ENCODE data around the gene TPR. TPM values are rescaled to one million over a fixed set of nuclear protein-coding genes. Genes with fewer than 3 reads are reported as not detected.

TPR gene
- total RNA-seq, 2 experiments from 2014 or later = 120 to 139 TPM

DNA sequence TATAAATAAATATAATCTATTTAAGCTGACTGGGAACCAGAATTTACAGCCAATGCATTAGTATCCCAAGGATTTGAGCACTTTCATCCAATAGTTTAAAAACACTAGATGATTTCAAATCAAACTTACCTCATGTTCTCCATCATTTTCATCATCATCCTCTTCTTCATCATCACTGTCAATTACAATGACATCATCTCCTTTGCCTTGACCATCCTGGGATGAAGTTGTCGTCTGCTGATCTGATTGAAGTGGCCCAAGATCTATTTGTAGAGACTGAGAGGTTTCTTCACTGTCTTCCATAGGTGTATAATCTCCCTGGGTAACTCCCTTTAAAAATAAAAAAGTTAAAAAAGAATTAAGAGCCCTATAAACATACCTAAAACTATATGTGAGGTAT, 47.7 kb downstream of the TPR start:
- H3K27me3 Mint-ChIP-seq = no peaks in the 10 kb centered on the region
- ATAC-seq (peak; percentile 27), DNase-seq (no peak)
- H3K4me3 Mint-ChIP-seq = no peak overlapping the region
- peaks cover 44% of the 10 kb centered on the region for H3K36me3 Mint-ChIP-seq (ENCODE audit: low read depth)
- intact Hi-C loops (cut with micrococcal nuclease) = no loop called here
- ChIA-PET CTCF (interaction anchor here (0.8 to 1.0 kb wide), 2 partner anchors 11 to 22 kb away, joined by 3 to 4 read pairs; no protein-coding TSS in a partner anchor), POLR2A (no interaction called here)
- peaks cover 8% of the 10 kb centered on the region for H3K4me1 Mint-ChIP-seq (ENCODE audit: low read depth)
- no peak overlapping the region for H3K27ac Mint-ChIP-seq
- TF ChIP-seq, protein P1, sequence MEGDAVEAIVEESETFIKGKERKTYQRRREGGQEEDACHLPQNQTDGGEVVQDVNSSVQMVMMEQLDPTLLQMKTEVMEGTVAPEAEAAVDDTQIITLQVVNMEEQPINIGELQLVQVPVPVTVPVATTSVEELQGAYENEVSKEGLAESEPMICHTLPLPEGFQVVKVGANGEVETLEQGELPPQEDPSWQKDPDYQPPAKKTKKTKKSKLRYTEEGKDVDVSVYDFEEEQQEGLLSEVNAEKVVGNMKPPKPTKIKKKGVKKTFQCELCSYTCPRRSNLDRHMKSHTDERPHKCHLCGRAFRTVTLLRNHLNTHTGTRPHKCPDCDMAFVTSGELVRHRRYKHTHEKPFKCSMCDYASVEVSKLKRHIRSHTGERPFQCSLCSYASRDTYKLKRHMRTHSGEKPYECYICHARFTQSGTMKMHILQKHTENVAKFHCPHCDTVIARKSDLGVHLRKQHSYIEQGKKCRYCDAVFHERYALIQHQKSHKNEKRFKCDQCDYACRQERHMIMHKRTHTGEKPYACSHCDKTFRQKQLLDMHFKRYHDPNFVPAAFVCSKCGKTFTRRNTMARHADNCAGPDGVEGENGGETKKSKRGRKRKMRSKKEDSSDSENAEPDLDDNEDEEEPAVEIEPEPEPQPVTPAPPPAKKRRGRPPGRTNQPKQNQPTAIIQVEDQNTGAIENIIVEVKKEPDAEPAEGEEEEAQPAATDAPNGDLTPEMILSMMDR (IDR thresholded peaks at IDR 0.05) = no peak
- H3K9me3 Mint-ChIP-seq = no peaks in the 10 kb centered on the region

DNA sequence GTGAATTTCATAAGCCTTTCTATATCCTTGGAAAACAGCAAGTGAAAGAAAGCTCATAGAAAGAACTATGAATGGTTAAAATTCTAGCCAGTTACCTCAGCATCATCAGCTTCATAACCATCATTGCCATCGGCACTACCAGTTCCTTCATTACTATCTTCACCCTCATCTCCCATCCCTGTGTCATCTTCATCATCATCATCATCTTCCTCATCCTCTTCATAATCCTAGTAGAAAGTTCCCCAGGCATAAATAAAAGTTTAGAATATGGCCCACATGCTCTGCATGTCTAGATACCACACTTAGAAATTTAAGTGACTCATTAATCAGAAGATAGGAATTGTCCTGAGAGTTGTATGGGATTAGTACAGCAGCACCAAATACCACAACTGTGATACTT, 49.0 kb downstream of the TPR start:
- Mint-ChIP-seq H3K36me3 (ENCODE audit: low read depth) (peaks cover 51% of the 10 kb centered on the region), H3K9me3 (no peaks in the 10 kb centered on the region), H3K27ac (no peak overlapping the region), H3K4me1 (ENCODE audit: low read depth) (peaks cover 16% of the 10 kb centered on the region), H3K27me3 (no peaks in the 10 kb centered on the region), H3K4me3 (no peak overlapping the region)
- DNase-seq = no peak
- ATAC-seq = no peak
- TF ChIP-seq, protein P1 (IDR thresholded peaks at IDR 0.05) = no peak
- intact Hi-C loops (cut with micrococcal nuclease) = no loop called here
- CTCF ChIA-PET = interaction anchor here (0.7 to 3.0 kb wide), 10 partner anchors 9 to 52 kb away, joined by 3 to 12 read pairs (median 6); no protein-coding TSS in a partner anchor
- POLR2A ChIA-PET = interaction anchor here (1.2 kb wide), 1 partner anchor 20 kb away, joined by 3 read pairs; no protein-coding TSS in a partner anchor

DNA sequence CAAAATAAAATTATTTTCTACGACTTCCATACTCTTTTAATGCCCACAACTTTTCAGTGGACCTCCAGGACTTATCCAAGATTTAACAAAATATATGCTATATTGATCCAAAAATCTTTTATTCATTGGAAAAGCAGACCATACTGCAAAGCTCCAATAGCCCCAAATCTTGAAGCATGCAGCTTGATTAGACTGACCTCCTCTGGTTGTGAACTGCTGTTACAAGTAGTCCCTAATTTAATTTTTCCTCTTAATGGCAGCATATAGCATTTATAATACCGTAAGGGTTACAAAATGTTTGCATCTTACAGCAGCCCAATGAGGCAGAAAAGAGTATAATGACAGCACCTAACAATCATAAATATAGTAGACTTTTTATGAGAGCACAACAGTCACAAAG, 49.8 kb downstream of the TPR start:
- Mint-ChIP-seq H3K27me3 (no peaks in the 10 kb centered on the region), H3K36me3 (ENCODE audit: low read depth) (peaks cover 52% of the 10 kb centered on the region), H3K4me1 (ENCODE audit: low read depth) (peaks cover 17% of the 10 kb centered on the region), H3K4me3 (no peak overlapping the region), H3K9me3 (no peaks in the 10 kb centered on the region), H3K27ac (no peak overlapping the region)
- no peak for DNase-seq
- intact Hi-C loops (cut with micrococcal nuclease) = no loop called here
- ChIA-PET POLR2A (interaction anchor here (1.2 kb wide), 1 partner anchor 19 kb away, joined by 3 read pairs; no protein-coding TSS in a partner anchor), CTCF (interaction anchor here (0.7 to 3.0 kb wide), 13 partner anchors 8 to 51 kb away, joined by 3 to 12 read pairs (median 6); no protein-coding TSS in a partner anchor)
- TF ChIP-seq, protein P1 (IDR thresholded peaks at IDR 0.05) = peak; percentile 36
- ATAC-seq = peak; percentile 47

DNA sequence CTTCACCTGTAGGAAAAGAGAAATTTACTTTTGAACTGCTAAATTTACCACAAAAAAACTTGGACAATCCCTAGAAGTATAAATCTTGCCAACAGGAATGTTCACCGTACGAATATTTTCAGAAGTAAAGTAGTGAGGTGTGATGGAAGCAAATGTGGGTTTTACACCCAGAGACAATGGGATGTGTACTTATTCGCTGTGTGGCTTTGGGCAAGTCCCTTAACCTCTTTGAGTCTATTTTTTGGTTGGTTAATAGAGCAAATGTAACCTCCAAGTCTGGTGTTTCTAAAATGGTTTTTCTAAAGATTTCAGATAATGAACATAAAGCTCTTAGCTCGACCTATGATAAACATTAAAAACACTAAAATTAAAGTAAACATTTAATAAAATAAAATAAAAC, 51.2 kb downstream of the TPR start:
- intact Hi-C loops (cut with micrococcal nuclease) = no loop called here
- no peak overlapping the region for H3K27ac Mint-ChIP-seq
- no peaks in the 10 kb centered on the region for H3K9me3 Mint-ChIP-seq
- H3K36me3 Mint-ChIP-seq (ENCODE audit: low read depth) = peaks cover 55% of the 10 kb centered on the region
- no peak for DNase-seq
- CTCF ChIA-PET = interaction anchor here (2.1 to 3.0 kb wide), 2 partner anchors 21 to 39 kb away, joined by 9 to 12 read pairs; no protein-coding TSS in a partner anchor
- H3K4me1 Mint-ChIP-seq (ENCODE audit: low read depth) = peaks cover 15% of the 10 kb centered on the region
- ATAC-seq = no peak
- POLR2A ChIA-PET = interaction anchor here (1.0 kb wide), 1 partner anchor 11 kb away, joined by 3 read pairs; no protein-coding TSS in a partner anchor
- H3K27me3 Mint-ChIP-seq = no peaks in the 10 kb centered on the region
- no peak overlapping the region for H3K4me3 Mint-ChIP-seq
- TF ChIP-seq, protein P1 (IDR thresholded peaks at IDR 0.05) = no peak

DNA sequence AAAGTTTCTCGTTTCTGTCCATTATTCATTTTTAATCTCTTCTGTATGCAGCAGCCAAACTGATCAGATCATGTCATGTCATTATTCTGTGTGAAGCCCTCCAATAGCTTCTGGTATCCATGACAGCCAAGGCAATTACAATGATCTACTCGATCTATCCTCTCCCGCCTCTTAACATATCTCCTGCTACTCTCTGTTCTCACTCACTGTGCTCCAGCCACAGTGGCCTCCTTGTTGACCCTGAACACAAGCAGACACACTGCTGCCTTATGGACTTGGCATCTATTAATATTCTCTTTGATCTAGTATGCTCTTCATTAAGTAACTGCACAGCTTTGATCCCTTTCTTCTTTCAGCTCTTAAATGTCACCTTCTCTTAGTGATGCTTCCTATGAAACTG, 59.5 kb downstream of the TPR start:
- POLR2A ChIA-PET = no interaction called here
- Mint-ChIP-seq H3K36me3 (ENCODE audit: low read depth) (peaks cover 54% of the 10 kb centered on the region), H3K4me3 (no peak overlapping the region), H3K27me3 (no peaks in the 10 kb centered on the region), H3K4me1 (ENCODE audit: low read depth) (no peaks in the 10 kb centered on the region), H3K27ac (no peak overlapping the region), H3K9me3 (no peaks in the 10 kb centered on the region)
- DNase-seq = no peak
- TF ChIP-seq, protein P1 (IDR thresholded peaks at IDR 0.05) = no peak
- CTCF ChIA-PET = no interaction called here
- ATAC-seq = no peak
- intact Hi-C loops (cut with micrococcal nuclease) = no loop called here

All from activated CD8-positive, alpha-beta T cell treated with anti-CD3 and anti-CD28 coated beads for 36 hours (primary cell).